ENCODE data around the gene TMEM154.

The TMEM154 gene

DNA sequence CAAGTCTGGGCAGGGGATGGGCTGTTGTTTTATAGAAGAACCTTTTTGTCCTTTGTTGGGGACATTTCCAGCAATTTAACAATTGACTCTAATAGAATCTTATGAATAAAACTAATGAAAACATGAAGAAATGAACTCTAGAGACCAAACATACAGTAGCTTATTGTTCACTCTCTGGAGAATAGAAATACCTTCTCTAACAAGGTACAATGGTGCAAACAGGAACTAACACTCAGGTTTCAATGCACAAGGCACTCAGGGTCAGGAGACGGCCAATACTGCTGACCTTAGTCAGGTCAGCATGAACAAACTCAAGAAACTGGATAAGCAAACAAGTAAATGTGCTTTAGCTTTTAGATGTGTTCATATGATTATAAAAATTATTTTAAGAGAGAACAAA, 104.3 kb downstream of the TMEM154 start:
- H3K4me3 ChIP-seq (ENCODE audit: low read depth, low read length): no peak overlapping the region
- DNase-seq (ENCODE audit: low read depth, low spot score): no peak
- ChIA-PET POLR2A (no interaction called here), CTCF (no interaction called here)
- TF ChIP-seq, protein P1, sequence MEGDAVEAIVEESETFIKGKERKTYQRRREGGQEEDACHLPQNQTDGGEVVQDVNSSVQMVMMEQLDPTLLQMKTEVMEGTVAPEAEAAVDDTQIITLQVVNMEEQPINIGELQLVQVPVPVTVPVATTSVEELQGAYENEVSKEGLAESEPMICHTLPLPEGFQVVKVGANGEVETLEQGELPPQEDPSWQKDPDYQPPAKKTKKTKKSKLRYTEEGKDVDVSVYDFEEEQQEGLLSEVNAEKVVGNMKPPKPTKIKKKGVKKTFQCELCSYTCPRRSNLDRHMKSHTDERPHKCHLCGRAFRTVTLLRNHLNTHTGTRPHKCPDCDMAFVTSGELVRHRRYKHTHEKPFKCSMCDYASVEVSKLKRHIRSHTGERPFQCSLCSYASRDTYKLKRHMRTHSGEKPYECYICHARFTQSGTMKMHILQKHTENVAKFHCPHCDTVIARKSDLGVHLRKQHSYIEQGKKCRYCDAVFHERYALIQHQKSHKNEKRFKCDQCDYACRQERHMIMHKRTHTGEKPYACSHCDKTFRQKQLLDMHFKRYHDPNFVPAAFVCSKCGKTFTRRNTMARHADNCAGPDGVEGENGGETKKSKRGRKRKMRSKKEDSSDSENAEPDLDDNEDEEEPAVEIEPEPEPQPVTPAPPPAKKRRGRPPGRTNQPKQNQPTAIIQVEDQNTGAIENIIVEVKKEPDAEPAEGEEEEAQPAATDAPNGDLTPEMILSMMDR (IDR thresholded peaks at IDR 0.05; ENCODE audit: insufficient read depth, low read length, missing control alignments): no peak

DNA sequence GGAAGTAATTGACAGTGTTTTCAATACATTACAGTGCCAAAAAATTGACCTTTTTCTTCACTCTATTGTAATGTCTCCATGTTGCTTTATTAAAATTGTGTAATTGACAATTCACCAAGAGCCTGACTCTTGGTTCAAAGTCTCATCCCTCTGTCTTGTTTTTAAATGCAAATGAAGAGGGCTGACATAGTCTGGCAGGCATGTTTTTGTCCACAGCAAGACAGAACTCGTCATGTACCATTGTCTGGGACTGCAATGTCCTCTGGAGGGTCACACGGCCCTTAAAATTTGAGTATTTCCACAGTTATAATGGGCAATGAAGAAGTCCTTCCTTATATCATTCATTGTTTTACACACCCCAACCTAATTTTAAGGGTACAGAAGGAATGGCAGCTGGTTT, 105.9 kb downstream of the TMEM154 start:
- POLR2A ChIA-PET: no interaction called here

GRCh38 chr4:152572417-152573086, 107.2 kb downstream of the TMEM154 start:
- ChIA-PET CTCF (no interaction called here), POLR2A (interaction anchor here (0.6 kb wide), 1 partner anchor 16 kb away, joined by 3 read pairs; no protein-coding TSS in a partner anchor)
- TF ChIP-seq, protein P1 (IDR thresholded peaks at IDR 0.05; ENCODE audit: insufficient read depth, low read length, missing control alignments): no peak
- DNase-seq (ENCODE audit: low read depth, low spot score): no peak
- no peak overlapping the region for H3K4me3 ChIP-seq (ENCODE audit: low read depth, low read length)

More for the DNA sequence above, 105.9 kb downstream of the TMEM154 start:
- H3K4me3 ChIP-seq (ENCODE audit: low read depth, low read length): no peak overlapping the region
- no peak for DNase-seq (ENCODE audit: low read depth, low spot score)
- CTCF ChIA-PET: interaction anchor here (1.0 kb wide), 1 partner anchor 16 kb away, joined by 3 read pairs; no protein-coding TSS in a partner anchor
- TF ChIP-seq, protein P1 (IDR thresholded peaks at IDR 0.05; ENCODE audit: insufficient read depth, low read length, missing control alignments): no peak

DNA sequence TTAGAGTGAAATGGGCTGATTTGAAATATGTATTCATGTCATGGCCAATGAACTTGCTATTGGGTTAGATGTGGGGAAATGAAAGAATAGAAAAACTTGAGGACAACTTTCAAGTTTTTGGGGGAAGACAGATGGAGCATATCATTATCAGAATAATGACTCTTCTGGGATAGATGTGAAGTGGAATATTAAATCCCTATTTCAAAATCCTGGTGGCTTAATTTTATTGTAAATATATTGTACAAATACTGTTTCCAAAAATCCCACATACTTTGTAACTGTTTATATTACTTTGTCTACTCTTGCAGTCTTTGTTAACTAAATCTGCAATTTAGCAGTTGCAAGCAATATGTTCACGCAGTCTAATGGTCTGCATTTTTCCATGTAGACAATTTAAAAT, 108.0 kb downstream of the TMEM154 start:
- CTCF ChIA-PET: no interaction called here
- TF ChIP-seq, protein P1 (IDR thresholded peaks at IDR 0.05; ENCODE audit: insufficient read depth, low read length, missing control alignments): no peak
- POLR2A ChIA-PET: interaction anchor here (0.6 kb wide), 1 partner anchor 15 kb away, joined by 3 read pairs; no protein-coding TSS in a partner anchor
- DNase-seq (ENCODE audit: low read depth, low spot score): no peak
- H3K4me3 ChIP-seq (ENCODE audit: low read depth, low read length): no peak overlapping the region

DNA sequence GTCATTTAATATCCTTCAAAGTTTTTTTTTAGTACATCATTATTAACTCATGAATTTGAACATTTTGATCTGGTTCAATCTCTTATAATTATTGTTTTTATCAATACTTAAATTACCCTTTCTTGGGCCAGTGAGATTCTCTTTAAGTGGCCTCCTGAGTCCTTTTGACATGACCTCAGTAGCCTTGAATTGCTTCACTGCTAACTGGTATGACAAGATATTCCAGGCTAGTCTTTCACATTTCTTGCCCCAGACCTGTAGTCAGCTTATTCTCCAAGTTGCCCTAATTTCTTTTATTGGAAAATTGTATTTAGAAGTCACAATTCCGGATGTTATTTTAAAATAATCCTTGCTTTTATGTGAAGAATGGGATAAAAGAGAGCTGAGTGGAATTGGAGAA, 108.5 kb downstream of the TMEM154 start:
- POLR2A ChIA-PET: no interaction called here

More for the DNA sequence above, 108.5 kb downstream of the TMEM154 start:
- CTCF ChIA-PET: interaction anchor here (0.6 kb wide), 1 partner anchor 67 kb away, joined by 3 read pairs; no protein-coding TSS in a partner anchor
- TF ChIP-seq, protein P1 (IDR thresholded peaks at IDR 0.05; ENCODE audit: insufficient read depth, low read length, missing control alignments): no peak
- no peak for DNase-seq (ENCODE audit: low read depth, low spot score)
- no peak overlapping the region for H3K4me3 ChIP-seq (ENCODE audit: low read depth, low read length)

All from AG04449 (cell line).